Measurements from ENCODE around the gene BTBD9.

DNA sequence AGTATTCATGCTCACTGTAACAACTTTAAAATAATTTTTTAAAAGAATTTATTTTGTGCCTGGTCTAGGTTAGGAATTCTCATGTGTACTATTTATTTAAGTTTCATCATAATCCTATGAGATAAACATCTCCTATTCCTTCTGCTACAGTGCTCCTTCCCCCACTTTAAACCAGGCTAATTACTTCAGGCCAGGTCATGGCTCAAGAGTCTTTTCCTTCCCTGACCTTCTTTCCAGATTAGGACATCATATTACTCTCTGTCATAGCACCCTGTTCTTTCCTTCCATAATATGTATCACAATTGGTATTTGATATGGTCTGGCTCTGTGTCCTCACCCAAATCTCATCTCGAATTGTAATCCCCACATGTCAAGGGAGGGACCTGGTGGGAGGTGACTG lies 239.0 kb downstream of the BTBD9 start:
- TF ChIP-seq EZH2 (IDR thresholded peaks at IDR 0.05) (no peak), POLR2AphosphoS5 (IDR thresholded peaks at IDR 0.05; ENCODE audit: borderline replicate concordance, low read depth, low read length) (no peak)
